CD14-positive monocyte (primary cell): ENCODE measurements around the gene TPRG1. TPM values are rescaled to one million over a fixed set of nuclear protein-coding genes. Genes with fewer than 3 reads are reported as not detected.

Experiments used
- DNase-seq, 3 donors: peaks; one replicate each; pipeline ENCODE4 v3.0.0-alpha.2; 2011 to 2022
- H2AFZ ChIP-seq: 2 replicates; pipeline ENCODE4 v1.6.0; 2012; ENCODE audit warnings: mild to moderate bottlenecking, low read depth, low read length, inconsistent platforms; ENCODE audit not compliant: insufficient read depth, poor library complexity, severe bottlenecking
- H3K27ac ChIP-seq, 2 donors: 1 replicate in 1 of 2; 2 replicates in 1 of 2; pipeline ENCODE4 v1.5.1; 2012 to 2013; ENCODE audit warnings: low read length in 2 of 2, control low read depth in 1 of 2, inconsistent platforms in 1 of 2, low read depth in 1 of 2, mild to moderate bottlenecking in 1 of 2
- H3K27me3 ChIP-seq, 2 donors: one replicate each; pipeline versions ENCODE4 v1.6.0 to v1.6.1; 2011 to 2013; ENCODE audit warnings: low read length in 2 of 2; ENCODE audit not compliant: control insufficient read depth in 2 of 2, insufficient read depth in 2 of 2
- H3K36me3 ChIP-seq, 2 donors: replicated peaks in 1 of 2; 1 replicate in 1 of 2; 2 replicates in 1 of 2; pipeline versions ENCODE4 v1.5.1 to v1.6.1; 2012 to 2013; ENCODE audit warnings: low read length in 2 of 2, control low read depth in 1 of 2, inconsistent platforms in 1 of 2, mild to moderate bottlenecking in 1 of 2; ENCODE audit not compliant: insufficient read depth in 2 of 2, control insufficient read depth in 1 of 2
- H3K4me1 ChIP-seq, 2 donors: 1 replicate in 1 of 2; 2 replicates in 1 of 2; pipeline versions ENCODE4 v1.5.1 to v1.6.1; 2012 to 2013; ENCODE audit warnings: low read length in 2 of 2, control low read depth in 1 of 2, inconsistent platforms in 1 of 2, mild to moderate bottlenecking in 1 of 2, moderate library complexity in 1 of 2; ENCODE audit not compliant: insufficient read depth in 2 of 2, control insufficient read depth in 1 of 2
- H3K4me2 ChIP-seq: replicated peaks from 2 replicates; pipeline ENCODE3; 2012; ENCODE audit warnings: low read length, moderate library complexity, mild to moderate bottlenecking; ENCODE audit not compliant: poor library complexity, severe bottlenecking; ENCODE audit errors: extremely low read depth
- H3K4me3 ChIP-seq, 3 experiments: fragments of 200-600 bp in 1 of 3; sonication (generic) in 1 of 3; replicated peaks in 1 of 3; 1 replicate in 2 of 3; 2 replicates in 1 of 3; pipeline ENCODE4 v1.5.1; 2011 to 2013; ENCODE audit warnings: low read length in 3 of 3, mild to moderate bottlenecking in 3 of 3, control low read depth in 2 of 3, low read depth in 2 of 3, inconsistent platforms in 1 of 3, moderate library complexity in 1 of 3
- H3K79me2 ChIP-seq: 2 replicates; pipeline ENCODE4 v1.6.0; 2012; ENCODE audit warnings: mild to moderate bottlenecking, control low read depth, inconsistent platforms, low read length, moderate library complexity; ENCODE audit not compliant: insufficient read depth
- H3K9ac ChIP-seq: 2 replicates; pipeline ENCODE4 v1.6.0; 2017; ENCODE audit warnings: low read length, mild to moderate bottlenecking; ENCODE audit not compliant: insufficient read depth, poor library complexity, severe bottlenecking
- H3K9me3 ChIP-seq, 2 donors: replicated peaks in 1 of 2; 1 replicate in 1 of 2; 2 replicates in 1 of 2; pipeline versions ENCODE4 v1.5.1 to v1.6.1; 2012 to 2013; ENCODE audit warnings: low read length in 2 of 2, control low read depth in 1 of 2; ENCODE audit not compliant: control insufficient read depth in 1 of 2, insufficient read depth in 1 of 2
- H4K20me1 ChIP-seq: 2 replicates; pipeline ENCODE4 v1.6.0; 2012; ENCODE audit warnings: mild to moderate bottlenecking, low read length, control low read depth, moderate library complexity; ENCODE audit not compliant: insufficient read depth
- H3K27ac Mint-ChIP-seq, 7 donors: one replicate each; pipeline ENCODE4 v1.8.0; 2020; ENCODE audit warnings: mild to moderate bottlenecking in 7 of 7, mixed read lengths in 7 of 7, moderate library complexity in 6 of 7, inconsistent platforms in 2 of 7
- H3K27me3 Mint-ChIP-seq, 3 donors: one replicate each; pipeline ENCODE4 v1.8.0; 2021 to 2022; ENCODE audit warnings: low read depth in 3 of 3, mild to moderate bottlenecking in 3 of 3, mixed read lengths in 3 of 3, moderate library complexity in 3 of 3, inconsistent platforms in 1 of 3
- H3K36me3 Mint-ChIP-seq, 2 donors: one replicate each; pipeline ENCODE4 v1.8.0; 2020; ENCODE audit warnings: mixed read lengths in 2 of 2, inconsistent platforms in 1 of 2, mild to moderate bottlenecking in 1 of 2
- H3K4me1 Mint-ChIP-seq: one replicate; pipeline ENCODE4 v1.8.0; 2020; ENCODE audit warnings: mild to moderate bottlenecking, mixed read lengths
- H3K4me3 Mint-ChIP-seq, 2 donors: one replicate each; pipeline ENCODE4 v1.8.0; 2020; ENCODE audit warnings: mild to moderate bottlenecking in 2 of 2, mixed read lengths in 2 of 2, moderate library complexity in 1 of 2
- H3K9me3 Mint-ChIP-seq, 7 donors: one replicate each; pipeline ENCODE4 v1.8.0; 2020 to 2022; ENCODE audit warnings: mixed read lengths in 7 of 7, mild to moderate bottlenecking in 6 of 7, moderate library complexity in 6 of 7, inconsistent platforms in 2 of 7
- CTCF ChIP-seq: fragments of 200-600 bp; IDR thresholded peaks from one replicate; pipeline ENCODE4 v1.8.0; 2022; ENCODE audit warnings: antibody characterized with exemption, mild to moderate bottlenecking
- WGBS: methylation state at CpG from one replicate; pipeline ENCODE4 v1.1.5; 2013; ENCODE audit warnings: missing lambda C conversion rate; ENCODE audit not compliant: insufficient coverage; 5-methylcytosine and 5-hydroxymethylcytosine counted together
- intact Hi-C, 2 donors: fragments of 100-400 bp; cut with micrococcal nuclease; formaldehyde crosslinking; loops; one replicate each; pipeline versions ENCODE4 v1.15.0 to v1.15.1; 2023
- polyA plus RNA-seq, 3 donors: library from polyadenylated mRNA; depleted of rRNA in 1 of 3; unstranded in 2 of 3; stranded (reverse) in 1 of 3; fragments of 300-500 nt in 2 of 3; fragments of >200 nt in 1 of 3; fragmentation: Illumina TruSeq in 2 of 3; gene quantifications; 1 replicate in 2 of 3; 2 replicates in 1 of 3; pipeline ENCODE4 v1.2.3, GENCODE V29; 2012 to 2021

The TPRG1 gene
- polyA plus RNA-seq, 3 donors = 0.14 to 1.7 (median 0.55) TPM

GRCh38 chr3:189282741-189283140 is 111.0 kb downstream of the TPRG1 start:
- Histone ChIP-seq H3K36me3 (no peaks in the 10 kb centered on the region), H3K9ac (no peak overlapping the region), H3K4me1 (peaks cover 6 to 7% of the 10 kb centered on the region in 2 donors), H3K27me3 (no peaks in the 10 kb centered on the region), H4K20me1 (no peaks in the 10 kb centered on the region), H3K9me3 (no peaks in the 10 kb centered on the region), H3K79me2 (no peaks in the 10 kb centered on the region), H3K4me3 (no peak overlapping the region), H3K4me2 (no peak overlapping the region), H3K27ac (no peak overlapping the region), H2AFZ (no peak overlapping the region)
- no peaks in the 10 kb centered on the region for H3K36me3 Mint-ChIP-seq
- peaks cover 9% of the 10 kb centered on the region for H3K4me1 Mint-ChIP-seq
- intact Hi-C loops = no loop called here
- TF ChIP-seq CTCF = no peak
- H3K4me3 Mint-ChIP-seq = no peak overlapping the region
- H3K9me3 Mint-ChIP-seq = no peaks in the 10 kb centered on the region
- no peak overlapping the region for H3K27ac Mint-ChIP-seq
- WGBS = no CpG with 5 or more reads among the region's 3 CpGs
- peaks cover 0 to 2% (median 0%) of the 10 kb centered on the region in 3 donors for H3K27me3 Mint-ChIP-seq
- no peak for DNase-seq

GRCh38 chr3:189286188-189286587 is 114.4 kb downstream of the TPRG1 start:
- intact Hi-C loops = no loop called here
- Histone ChIP-seq H3K27me3 (no peaks in the 10 kb centered on the region), H3K4me1 (no peaks in the 10 kb centered on the region), H3K4me3 (no peak overlapping the region), H3K79me2 (no peaks in the 10 kb centered on the region), H4K20me1 (no peaks in the 10 kb centered on the region), H3K27ac (no peak overlapping the region), H3K9ac (no peak overlapping the region), H2AFZ (no peak overlapping the region), H3K36me3 (no peaks in the 10 kb centered on the region), H3K9me3 (no peaks in the 10 kb centered on the region), H3K4me2 (no peak overlapping the region)
- peaks cover 0 to 2% (median 0%) of the 10 kb centered on the region in 3 donors for H3K27me3 Mint-ChIP-seq
- H3K36me3 Mint-ChIP-seq = no peaks in the 10 kb centered on the region
- no peak for DNase-seq
- peaks cover 0 to 4% (median 0%) of the 10 kb centered on the region in 7 donors for H3K9me3 Mint-ChIP-seq
- H3K4me1 Mint-ChIP-seq = no peaks in the 10 kb centered on the region
- H3K4me3 Mint-ChIP-seq = no peak overlapping the region
- TF ChIP-seq CTCF = no peak
- no peak overlapping the region for H3K27ac Mint-ChIP-seq
